C4-2B (cell line): ENCODE measurements around the gene MLLT1.

Source experiments
- H3K27ac ChIP-seq: fragments of 450-650 bp; 2 replicates; pipeline ENCODE4 v1.5.1; 2017
- CTCF ChIP-seq: fragments of 450-650 bp; conservative IDR thresholded peaks from 2 replicates; pipeline ENCODE4 v1.5.1; 2017; ENCODE audit warnings: mild to moderate bottlenecking
- ZFX ChIP-seq: fragments of 450-650 bp; IDR thresholded peaks from 2 replicates; pipeline ENCODE4 v1.6.1; 2017

MLLT1 gene

GRCh38 chr19:6247007-6247288, 32.8 kb downstream of the MLLT1 start:
- H3K27ac ChIP-seq: peak overlapping the region; percentile 14
- no peak for TF ChIP-seq ZFX

- TF ChIP-seq CTCF (no peak), ZFX (no peak)
- peak overlapping the region; percentile 14 for H3K27ac ChIP-seq
Observed at GRCh38 chr19:6246174-6247006, 33.4 kb downstream of the MLLT1 start.

- TF ChIP-seq CTCF (no peak), ZFX (no peak)
- H3K27ac ChIP-seq: peak overlapping the region; percentile 73
Observed at GRCh38 chr19:6242677-6243076, 37.1 kb downstream of the MLLT1 start.

GRCh38 chr19:6241680-6242377, 37.9 kb downstream of the MLLT1 start:
- TF ChIP-seq CTCF (no peak), ZFX (no peak)
- H3K27ac ChIP-seq: peak overlapping the region; percentile 73

GRCh38 chr19:6241056-6241455, 38.7 kb downstream of the MLLT1 start:
- no peak for TF ChIP-seq CTCF
- TF ChIP-seq ZFX: no peak
- peak overlapping the region; percentile 73; the same call in 1 of the 2 replicates for H3K27ac ChIP-seq

GRCh38 chr19:6239871-6240676, 39.7 kb downstream of the MLLT1 start:
- H3K27ac ChIP-seq: peak overlapping the region; percentile 93
- no peak for TF ChIP-seq ZFX
- TF ChIP-seq CTCF: no peak

- TF ChIP-seq CTCF (no peak), ZFX (no peak)
- peak overlapping the region; percentile 93 for H3K27ac ChIP-seq
Observed at GRCh38 chr19:6239401-6239844, 40.4 kb downstream of the MLLT1 start.
